Osteoblast (primary cell): ENCODE results near the gene MUC16. TPM values are rescaled to one million over a fixed set of nuclear protein-coding genes. Genes with fewer than 3 reads are reported as not detected.

Experiments used
- DNase-seq: peaks from one replicate; pipeline ENCODE4 v3.0.0; 2011; ENCODE audit warnings: low spot score, mixed read lengths; ENCODE audit not compliant: insufficient read length; ENCODE audit errors: missing footprints
- H2AFZ ChIP-seq: 2 replicates; pipeline ENCODE4 v1.6.0; 2011; ENCODE audit warnings: mild to moderate bottlenecking, low read length
- H3K27ac ChIP-seq: 2 replicates; pipeline ENCODE4 v1.5.1; 2011; ENCODE audit warnings: mild to moderate bottlenecking, low read depth, low read length, moderate library complexity
- H3K27me3 ChIP-seq: 2 replicates; pipeline ENCODE4 v1.6.0; 2012; ENCODE audit warnings: mild to moderate bottlenecking, control low read depth, inconsistent platforms, low read length, moderate library complexity; ENCODE audit not compliant: insufficient read depth
- H3K36me3 ChIP-seq: 2 replicates; pipeline ENCODE4 v1.5.1; 2011; ENCODE audit warnings: mild to moderate bottlenecking, low read length, control low read depth, moderate library complexity; ENCODE audit not compliant: insufficient read depth
- H3K4me1 ChIP-seq: 2 replicates; pipeline ENCODE4 v1.5.1; 2011; ENCODE audit warnings: mild to moderate bottlenecking, low read length, control low read depth, moderate library complexity; ENCODE audit not compliant: insufficient read depth
- H3K4me2 ChIP-seq: 2 replicates; pipeline ENCODE4 v1.6.0; 2011; ENCODE audit warnings: mild to moderate bottlenecking, low read length; ENCODE audit not compliant: insufficient read depth
- H3K4me3 ChIP-seq: fragments of 200-600 bp; sonication (generic); 3 replicates; pipeline ENCODE4 v1.5.1; 2012; ENCODE audit warnings: mild to moderate bottlenecking, low read length, inconsistent platforms; ENCODE audit not compliant: insufficient read depth
- H3K79me2 ChIP-seq: 2 replicates; pipeline ENCODE4 v1.6.0; 2012; ENCODE audit warnings: mild to moderate bottlenecking, low read length, control low read depth, inconsistent platforms; ENCODE audit not compliant: insufficient read depth
- H3K9me3 ChIP-seq: 2 replicates; pipeline ENCODE4 v1.5.1; 2011; ENCODE audit warnings: low read depth, low read length, control low read depth
- H4K20me1 ChIP-seq: 2 replicates; pipeline ENCODE4 v1.6.0; 2012; ENCODE audit warnings: mild to moderate bottlenecking, low read length, control low read depth; ENCODE audit not compliant: insufficient read depth
- total RNA-seq: library from RNA; depleted of rRNA; stranded (reverse); fragments of >200 nt; gene quantifications from 2 replicates; pipeline ENCODE4 v1.2.3, GENCODE V29; 2012
- TF ChIP-seq, protein P1 (sequence below): IDR thresholded peaks from 2 replicates; pipeline ENCODE4 v1.5.1; 2011; ENCODE audit warnings: mild to moderate bottlenecking, low read depth, low read length, moderate library complexity; ENCODE audit errors: extremely low read depth

Gene MUC16
- total RNA-seq, 1 donor = not detected

- DNase-seq = no peak
- H3K9me3 ChIP-seq = no peaks in the 10 kb centered on the region
- no peaks in the 10 kb centered on the region for H3K27me3 ChIP-seq
- TF ChIP-seq, protein P1, sequence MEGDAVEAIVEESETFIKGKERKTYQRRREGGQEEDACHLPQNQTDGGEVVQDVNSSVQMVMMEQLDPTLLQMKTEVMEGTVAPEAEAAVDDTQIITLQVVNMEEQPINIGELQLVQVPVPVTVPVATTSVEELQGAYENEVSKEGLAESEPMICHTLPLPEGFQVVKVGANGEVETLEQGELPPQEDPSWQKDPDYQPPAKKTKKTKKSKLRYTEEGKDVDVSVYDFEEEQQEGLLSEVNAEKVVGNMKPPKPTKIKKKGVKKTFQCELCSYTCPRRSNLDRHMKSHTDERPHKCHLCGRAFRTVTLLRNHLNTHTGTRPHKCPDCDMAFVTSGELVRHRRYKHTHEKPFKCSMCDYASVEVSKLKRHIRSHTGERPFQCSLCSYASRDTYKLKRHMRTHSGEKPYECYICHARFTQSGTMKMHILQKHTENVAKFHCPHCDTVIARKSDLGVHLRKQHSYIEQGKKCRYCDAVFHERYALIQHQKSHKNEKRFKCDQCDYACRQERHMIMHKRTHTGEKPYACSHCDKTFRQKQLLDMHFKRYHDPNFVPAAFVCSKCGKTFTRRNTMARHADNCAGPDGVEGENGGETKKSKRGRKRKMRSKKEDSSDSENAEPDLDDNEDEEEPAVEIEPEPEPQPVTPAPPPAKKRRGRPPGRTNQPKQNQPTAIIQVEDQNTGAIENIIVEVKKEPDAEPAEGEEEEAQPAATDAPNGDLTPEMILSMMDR = no peak
- no peak overlapping the region for H2AFZ ChIP-seq
- no peaks in the 10 kb centered on the region for H4K20me1 ChIP-seq
- no peaks in the 10 kb centered on the region for H3K36me3 ChIP-seq
- no peak overlapping the region for H3K27ac ChIP-seq
- no peaks in the 10 kb centered on the region for H3K4me1 ChIP-seq
- H3K4me2 ChIP-seq = no peak overlapping the region
- no peak overlapping the region for H3K4me3 ChIP-seq
- no peaks in the 10 kb centered on the region for H3K79me2 ChIP-seq
These were observed 36.5 kb upstream of the MUC16 start for GRCh38 chr19:9046694-9047093.

DNA sequence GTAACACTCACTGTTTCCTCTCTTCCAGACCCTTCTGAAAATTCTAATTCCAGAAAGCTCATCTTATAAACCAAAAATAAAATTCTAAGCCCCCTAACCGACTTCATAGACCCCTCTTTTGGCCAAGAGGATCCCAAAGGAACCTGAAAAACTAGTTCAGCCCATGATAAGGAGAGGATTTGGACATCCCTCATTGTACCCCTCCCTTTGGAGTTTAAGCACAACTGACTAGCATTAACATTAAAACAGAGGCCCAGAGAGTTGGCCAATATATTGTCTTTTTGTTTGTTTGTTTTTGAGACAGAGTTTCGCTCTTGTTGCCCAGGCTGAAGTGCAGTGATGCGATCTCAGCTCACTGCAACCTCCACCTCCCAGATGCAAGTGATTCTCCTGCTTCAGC is 34.2 kb upstream of the MUC16 start:
- Histone ChIP-seq H3K4me1 (no peaks in the 10 kb centered on the region), H2AFZ (no peak overlapping the region), H3K27ac (no peak overlapping the region), H3K79me2 (no peaks in the 10 kb centered on the region), H3K36me3 (no peaks in the 10 kb centered on the region), H3K4me2 (no peak overlapping the region), H3K4me3 (no peak overlapping the region), H3K9me3 (no peaks in the 10 kb centered on the region), H4K20me1 (no peaks in the 10 kb centered on the region), H3K27me3 (no peaks in the 10 kb centered on the region)
- DNase-seq = no peak
- TF ChIP-seq, protein P1 = no peak

- no peak for DNase-seq
These were observed 33.3 kb upstream of the MUC16 start for GRCh38 chr19:9043524-9043923.

DNA sequence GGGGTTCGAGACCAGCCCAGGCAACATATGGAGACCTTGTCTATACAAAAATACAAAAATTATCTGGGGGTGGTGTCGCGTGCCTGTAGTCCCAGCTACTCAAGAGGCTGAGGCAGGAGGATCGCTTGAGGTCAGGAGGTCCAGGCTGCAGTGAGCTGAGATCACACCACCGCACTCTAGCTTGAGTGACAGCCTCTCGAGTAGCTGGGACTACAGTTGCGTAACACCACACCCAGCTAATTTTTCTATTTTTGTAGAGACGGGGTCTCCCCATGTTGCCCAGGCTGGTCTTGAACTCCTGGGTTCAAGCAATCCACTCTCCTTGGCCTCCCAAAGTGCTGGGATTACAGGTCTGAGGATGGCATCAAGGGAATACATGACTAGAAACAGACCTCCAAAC is 30.8 kb upstream of the MUC16 start:
- Histone ChIP-seq H3K4me2 (no peak overlapping the region), H2AFZ (no peak overlapping the region), H3K4me3 (no peak overlapping the region), H3K36me3 (no peaks in the 10 kb centered on the region), H3K79me2 (no peaks in the 10 kb centered on the region), H3K27ac (no peak overlapping the region), H3K27me3 (no peaks in the 10 kb centered on the region), H3K9me3 (no peaks in the 10 kb centered on the region), H3K4me1 (no peaks in the 10 kb centered on the region), H4K20me1 (no peaks in the 10 kb centered on the region)
- TF ChIP-seq, protein P1 = no peak
- no peak for DNase-seq

More at GRCh38 chr19:9043524-9043923, 33.3 kb upstream of the MUC16 start:
- Histone ChIP-seq H3K4me3 (no peak overlapping the region), H4K20me1 (no peaks in the 10 kb centered on the region), H3K4me1 (no peaks in the 10 kb centered on the region), H3K9me3 (no peaks in the 10 kb centered on the region), H3K36me3 (no peaks in the 10 kb centered on the region), H2AFZ (no peak overlapping the region), H3K4me2 (no peak overlapping the region), H3K27ac (no peak overlapping the region), H3K79me2 (no peaks in the 10 kb centered on the region), H3K27me3 (no peaks in the 10 kb centered on the region)
- TF ChIP-seq, protein P1 = no peak
